ENCODE data around the gene RYR2. TPM values are rescaled to one million over a fixed set of nuclear protein-coding genes. Genes with fewer than 3 reads are reported as not detected.

The RYR2 gene
- polyA plus RNA-seq, 2 of the 4 experiments (the other 2 are of a cell fraction), result 0.06 TPM; not detected in 1

DNA sequence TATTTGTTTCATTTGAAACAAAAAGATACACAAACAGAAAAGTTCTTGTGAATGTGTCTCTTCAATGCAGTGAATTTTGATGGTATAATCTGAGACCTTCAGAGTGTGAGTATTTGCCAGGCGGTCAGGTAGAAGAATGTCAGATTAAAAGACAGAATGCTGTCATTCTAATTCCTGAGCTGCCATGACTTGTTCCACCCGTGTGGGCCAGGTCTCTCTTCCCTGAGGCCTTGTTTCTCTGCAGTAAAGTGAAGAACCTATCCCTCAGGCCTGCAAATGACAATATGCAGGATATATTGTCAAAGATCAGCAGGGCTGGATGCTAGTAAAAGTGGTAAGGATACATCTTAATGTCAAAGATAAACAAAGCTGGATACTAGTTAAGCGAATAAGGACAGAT lies 737.4 kb downstream of the RYR2 start:
- CTCF ChIA-PET, result interaction anchor here (1.9 kb wide), 1 partner anchor 28 kb away, joined by 5 read pairs; no protein-coding TSS in a partner anchor

More for the DNA sequence above, 737.4 kb downstream of the RYR2 start:
- TF ChIP-seq ZC3H11A (IDR thresholded peaks at IDR 0.05), result no peak
- TF ChIP-seq POLR2AphosphoS2 (conservative IDR thresholded peaks at IDR 0.05; ENCODE audit: low read length), result no peak
- TF ChIP-seq USF2 (IDR thresholded peaks at IDR 0.05), result no peak
- no peak for TF ChIP-seq FOXS1 (CRISPR knock-in tag; IDR thresholded peaks at IDR 0.05)
- TF ChIP-seq TFCP2L1 (CRISPR knock-in tag; IDR thresholded peaks at IDR 0.05), result no peak
- no peak for TF ChIP-seq EP300 (IDR thresholded peaks at IDR 0.05)
- no peak for TF ChIP-seq SMC3 (IDR thresholded peaks at IDR 0.05)
- TF ChIP-seq RNF2 (IDR thresholded peaks at IDR 0.05; ENCODE audit: borderline replicate concordance, low read depth), result no peak
- no peak for TF ChIP-seq HDAC2 (IDR thresholded peaks at IDR 0.05)
- no peak for TF ChIP-seq RCOR1 (IDR thresholded peaks at IDR 0.05; ENCODE audit: low read depth, low read length)
- no peak for TF ChIP-seq JUNB (IDR thresholded peaks at IDR 0.05)
- TF ChIP-seq, protein P1, sequence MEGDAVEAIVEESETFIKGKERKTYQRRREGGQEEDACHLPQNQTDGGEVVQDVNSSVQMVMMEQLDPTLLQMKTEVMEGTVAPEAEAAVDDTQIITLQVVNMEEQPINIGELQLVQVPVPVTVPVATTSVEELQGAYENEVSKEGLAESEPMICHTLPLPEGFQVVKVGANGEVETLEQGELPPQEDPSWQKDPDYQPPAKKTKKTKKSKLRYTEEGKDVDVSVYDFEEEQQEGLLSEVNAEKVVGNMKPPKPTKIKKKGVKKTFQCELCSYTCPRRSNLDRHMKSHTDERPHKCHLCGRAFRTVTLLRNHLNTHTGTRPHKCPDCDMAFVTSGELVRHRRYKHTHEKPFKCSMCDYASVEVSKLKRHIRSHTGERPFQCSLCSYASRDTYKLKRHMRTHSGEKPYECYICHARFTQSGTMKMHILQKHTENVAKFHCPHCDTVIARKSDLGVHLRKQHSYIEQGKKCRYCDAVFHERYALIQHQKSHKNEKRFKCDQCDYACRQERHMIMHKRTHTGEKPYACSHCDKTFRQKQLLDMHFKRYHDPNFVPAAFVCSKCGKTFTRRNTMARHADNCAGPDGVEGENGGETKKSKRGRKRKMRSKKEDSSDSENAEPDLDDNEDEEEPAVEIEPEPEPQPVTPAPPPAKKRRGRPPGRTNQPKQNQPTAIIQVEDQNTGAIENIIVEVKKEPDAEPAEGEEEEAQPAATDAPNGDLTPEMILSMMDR (IDR thresholded peaks at IDR 0.05), result no peak
- TF ChIP-seq, protein P2, sequence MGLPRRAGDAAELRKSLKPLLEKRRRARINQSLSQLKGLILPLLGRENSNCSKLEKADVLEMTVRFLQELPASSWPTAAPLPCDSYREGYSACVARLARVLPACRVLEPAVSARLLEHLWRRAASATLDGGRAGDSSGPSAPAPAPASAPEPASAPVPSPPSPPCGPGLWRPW (IDR thresholded peaks at IDR 0.05), result no peak
- no peak for TF ChIP-seq MAZ (IDR thresholded peaks at IDR 0.05; ENCODE audit: borderline replicate concordance, low read depth, low read length)
- TF ChIP-seq, protein P3, sequence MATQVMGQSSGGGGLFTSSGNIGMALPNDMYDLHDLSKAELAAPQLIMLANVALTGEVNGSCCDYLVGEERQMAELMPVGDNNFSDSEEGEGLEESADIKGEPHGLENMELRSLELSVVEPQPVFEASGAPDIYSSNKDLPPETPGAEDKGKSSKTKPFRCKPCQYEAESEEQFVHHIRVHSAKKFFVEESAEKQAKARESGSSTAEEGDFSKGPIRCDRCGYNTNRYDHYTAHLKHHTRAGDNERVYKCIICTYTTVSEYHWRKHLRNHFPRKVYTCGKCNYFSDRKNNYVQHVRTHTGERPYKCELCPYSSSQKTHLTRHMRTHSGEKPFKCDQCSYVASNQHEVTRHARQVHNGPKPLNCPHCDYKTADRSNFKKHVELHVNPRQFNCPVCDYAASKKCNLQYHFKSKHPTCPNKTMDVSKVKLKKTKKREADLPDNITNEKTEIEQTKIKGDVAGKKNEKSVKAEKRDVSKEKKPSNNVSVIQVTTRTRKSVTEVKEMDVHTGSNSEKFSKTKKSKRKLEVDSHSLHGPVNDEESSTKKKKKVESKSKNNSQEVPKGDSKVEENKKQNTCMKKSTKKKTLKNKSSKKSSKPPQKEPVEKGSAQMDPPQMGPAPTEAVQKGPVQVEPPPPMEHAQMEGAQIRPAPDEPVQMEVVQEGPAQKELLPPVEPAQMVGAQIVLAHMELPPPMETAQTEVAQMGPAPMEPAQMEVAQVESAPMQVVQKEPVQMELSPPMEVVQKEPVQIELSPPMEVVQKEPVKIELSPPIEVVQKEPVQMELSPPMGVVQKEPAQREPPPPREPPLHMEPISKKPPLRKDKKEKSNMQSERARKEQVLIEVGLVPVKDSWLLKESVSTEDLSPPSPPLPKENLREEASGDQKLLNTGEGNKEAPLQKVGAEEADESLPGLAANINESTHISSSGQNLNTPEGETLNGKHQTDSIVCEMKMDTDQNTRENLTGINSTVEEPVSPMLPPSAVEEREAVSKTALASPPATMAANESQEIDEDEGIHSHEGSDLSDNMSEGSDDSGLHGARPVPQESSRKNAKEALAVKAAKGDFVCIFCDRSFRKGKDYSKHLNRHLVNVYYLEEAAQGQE (IDR thresholded peaks at IDR 0.05), result no peak
- TF ChIP-seq FOSB (CRISPR knock-in tag; IDR thresholded peaks at IDR 0.05), result no peak
- TF ChIP-seq, protein P4, sequence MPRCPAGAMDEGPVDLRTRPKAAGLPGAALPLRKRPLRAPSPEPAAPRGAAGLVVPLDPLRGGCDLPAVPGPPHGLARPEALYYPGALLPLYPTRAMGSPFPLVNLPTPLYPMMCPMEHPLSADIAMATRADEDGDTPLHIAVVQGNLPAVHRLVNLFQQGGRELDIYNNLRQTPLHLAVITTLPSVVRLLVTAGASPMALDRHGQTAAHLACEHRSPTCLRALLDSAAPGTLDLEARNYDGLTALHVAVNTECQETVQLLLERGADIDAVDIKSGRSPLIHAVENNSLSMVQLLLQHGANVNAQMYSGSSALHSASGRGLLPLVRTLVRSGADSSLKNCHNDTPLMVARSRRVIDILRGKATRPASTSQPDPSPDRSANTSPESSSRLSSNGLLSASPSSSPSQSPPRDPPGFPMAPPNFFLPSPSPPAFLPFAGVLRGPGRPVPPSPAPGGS (IDR thresholded peaks at IDR 0.05), result no peak
- TF ChIP-seq, protein P5, sequence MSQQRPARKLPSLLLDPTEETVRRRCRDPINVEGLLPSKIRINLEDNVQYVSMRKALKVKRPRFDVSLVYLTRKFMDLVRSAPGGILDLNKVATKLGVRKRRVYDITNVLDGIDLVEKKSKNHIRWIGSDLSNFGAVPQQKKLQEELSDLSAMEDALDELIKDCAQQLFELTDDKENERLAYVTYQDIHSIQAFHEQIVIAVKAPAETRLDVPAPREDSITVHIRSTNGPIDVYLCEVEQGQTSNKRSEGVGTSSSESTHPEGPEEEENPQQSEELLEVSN (IDR thresholded peaks at IDR 0.05; ENCODE audit: borderline replicate concordance, low read depth), result no peak
- TF ChIP-seq, protein P6, sequence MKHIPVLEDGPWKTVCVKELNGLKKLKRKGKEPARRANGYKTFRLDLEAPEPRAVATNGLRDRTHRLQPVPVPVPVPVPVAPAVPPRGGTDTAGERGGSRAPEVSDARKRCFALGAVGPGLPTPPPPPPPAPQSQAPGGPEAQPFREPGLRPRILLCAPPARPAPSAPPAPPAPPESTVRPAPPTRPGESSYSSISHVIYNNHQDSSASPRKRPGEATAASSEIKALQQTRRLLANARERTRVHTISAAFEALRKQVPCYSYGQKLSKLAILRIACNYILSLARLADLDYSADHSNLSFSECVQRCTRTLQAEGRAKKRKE (CRISPR knock-in tag; IDR thresholded peaks at IDR 0.05; ENCODE audit: low read depth), result no peak
- TF ChIP-seq RAD21 (conservative IDR thresholded peaks at IDR 0.05 in 1 of 2, IDR thresholded peaks at IDR 0.05 in 1 of 2), result no peak
- 54% methylated on average over 3 of the region's 3 CpGs for WGBS (ENCODE audit: missing lambda C conversion rate)
- H3K4me2 ChIP-seq, result no peak overlapping the region
- no peaks in the 10 kb centered on the region for H3K4me1 ChIP-seq
- no peak for DNase-seq (ENCODE audit: low read depth in 1 of 2, low spot score in 1 of 2)
- ATAC-seq, result no peak
- no peak for FAIRE-seq
- POLR2A ChIA-PET, result no interaction called here
- H3K27ac ChIP-seq, result no peak overlapping the region
- no peak overlapping the region for H3K4me3 ChIP-seq
- H3K9me3 ChIP-seq, result no peaks in the 10 kb centered on the region

Data from A549 (cell line).